Ishikawa (cell line): Measurements from ENCODE around the gene CXXC5.

Experiments used
- CEBPB ChIP-seq: IDR thresholded peaks from 2 replicates; pipeline ENCODE4 v1.6.1; 2012
- CREB1 ChIP-seq: IDR thresholded peaks from 2 replicates; pipeline ENCODE4 v1.6.1; 2012; ENCODE audit warnings: low read depth
- EGR1 ChIP-seq: IDR thresholded peaks from 2 replicates; pipeline ENCODE4 v1.6.1; 2012
- EP300 ChIP-seq: IDR thresholded peaks from 2 replicates; pipeline ENCODE4 v1.6.1; 2012; ENCODE audit warnings: borderline replicate concordance
- FOXM1 ChIP-seq: IDR thresholded peaks from 2 replicates; pipeline ENCODE4 v1.6.1; 2012; ENCODE audit warnings: low read depth, borderline replicate concordance
- NFIC ChIP-seq: IDR thresholded peaks from 2 replicates; pipeline ENCODE4 v1.6.1; 2012
- RAD21 ChIP-seq: IDR thresholded peaks from 2 replicates; pipeline ENCODE4 v1.6.1; 2012; ENCODE audit warnings: low read depth
- TAF1 ChIP-seq: IDR thresholded peaks from 2 replicates; pipeline ENCODE4 v1.6.1; 2012; ENCODE audit warnings: low read depth, mild to moderate bottlenecking
- TCF12 ChIP-seq: IDR thresholded peaks from 2 replicates; pipeline ENCODE4 v1.6.1; 2012; ENCODE audit warnings: low read depth
- TEAD4 ChIP-seq: IDR thresholded peaks from 2 replicates; pipeline ENCODE4 v1.6.1; 2012
- YY1 ChIP-seq: IDR thresholded peaks from 2 replicates; pipeline ENCODE4 v1.6.1; 2012; ENCODE audit warnings: low read depth
- ZBTB7A ChIP-seq: IDR thresholded peaks from 2 replicates; pipeline ENCODE4 v1.6.1; 2012; ENCODE audit warnings: low read depth
- TF ChIP-seq, protein P1 (sequence below): IDR thresholded peaks from 2 replicates; pipeline ENCODE4 v1.6.1; 2012
- TF ChIP-seq, protein P2 (sequence below): IDR thresholded peaks from 2 replicates; pipeline ENCODE4 v1.6.1; 2012
- TF ChIP-seq, protein P3 (sequence below): IDR thresholded peaks from 2 replicates; pipeline ENCODE4 v1.6.1; 2012; ENCODE audit warnings: low read depth, mild to moderate bottlenecking

Gene CXXC5

DNA sequence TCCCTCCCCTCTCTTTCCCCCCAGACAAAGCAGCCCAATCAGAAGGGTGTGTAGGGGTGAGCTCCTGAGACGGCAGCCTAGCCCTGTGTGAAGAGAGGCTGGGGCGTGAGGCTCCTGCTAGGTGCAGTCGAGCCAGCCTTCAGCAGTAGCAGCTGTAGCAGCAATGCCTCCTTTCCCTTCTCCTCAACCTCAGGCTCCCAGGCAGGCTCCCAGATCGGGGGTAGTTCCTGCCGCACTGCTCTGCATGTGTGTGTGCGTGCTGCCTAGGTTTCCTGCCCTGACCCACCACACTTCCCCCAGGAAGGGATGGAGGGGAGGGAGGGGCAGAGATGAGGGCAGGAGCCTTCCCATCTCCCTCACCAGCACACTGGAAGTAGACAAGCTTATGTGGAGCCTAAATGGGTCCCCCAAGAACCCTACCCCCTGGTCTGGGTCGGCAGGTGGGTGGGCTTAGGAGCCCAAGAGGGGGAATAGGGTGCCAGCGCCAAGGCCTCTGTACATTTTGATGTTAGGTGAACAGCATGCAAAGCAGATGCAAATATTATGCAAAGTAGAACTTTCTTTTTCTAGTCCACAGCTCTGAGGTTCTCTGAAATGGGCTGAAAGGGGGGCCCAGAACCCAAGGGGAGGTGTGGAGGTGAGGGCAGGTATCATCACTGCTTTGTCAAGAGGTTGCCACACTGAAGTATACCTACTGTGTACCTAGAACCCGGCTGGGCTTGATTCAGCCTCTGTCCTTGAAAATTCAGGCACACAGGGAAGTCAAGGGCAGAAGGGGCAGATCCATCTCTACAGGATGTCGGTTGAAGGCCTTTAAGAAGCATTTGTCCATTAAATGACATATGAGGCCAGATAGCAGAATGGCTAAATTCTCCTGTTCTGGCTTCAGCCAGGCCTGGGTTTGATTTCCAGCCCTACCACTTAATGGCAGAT is 57.8 kb downstream of the CXXC5 start:
- TF ChIP-seq CEBPB (no peak), NFIC (no peak), CREB1 (no peak), ZBTB7A (no peak), YY1 (no peak), FOXM1 (no peak)
- TF ChIP-seq, protein P1, sequence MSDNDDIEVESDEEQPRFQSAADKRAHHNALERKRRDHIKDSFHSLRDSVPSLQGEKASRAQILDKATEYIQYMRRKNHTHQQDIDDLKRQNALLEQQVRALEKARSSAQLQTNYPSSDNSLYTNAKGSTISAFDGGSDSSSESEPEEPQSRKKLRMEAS: no peak
- TF ChIP-seq, protein P2, sequence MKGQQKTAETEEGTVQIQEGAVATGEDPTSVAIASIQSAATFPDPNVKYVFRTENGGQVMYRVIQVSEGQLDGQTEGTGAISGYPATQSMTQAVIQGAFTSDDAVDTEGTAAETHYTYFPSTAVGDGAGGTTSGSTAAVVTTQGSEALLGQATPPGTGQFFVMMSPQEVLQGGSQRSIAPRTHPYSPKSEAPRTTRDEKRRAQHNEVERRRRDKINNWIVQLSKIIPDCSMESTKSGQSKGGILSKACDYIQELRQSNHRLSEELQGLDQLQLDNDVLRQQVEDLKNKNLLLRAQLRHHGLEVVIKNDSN: no peak
- TF ChIP-seq, protein P3, sequence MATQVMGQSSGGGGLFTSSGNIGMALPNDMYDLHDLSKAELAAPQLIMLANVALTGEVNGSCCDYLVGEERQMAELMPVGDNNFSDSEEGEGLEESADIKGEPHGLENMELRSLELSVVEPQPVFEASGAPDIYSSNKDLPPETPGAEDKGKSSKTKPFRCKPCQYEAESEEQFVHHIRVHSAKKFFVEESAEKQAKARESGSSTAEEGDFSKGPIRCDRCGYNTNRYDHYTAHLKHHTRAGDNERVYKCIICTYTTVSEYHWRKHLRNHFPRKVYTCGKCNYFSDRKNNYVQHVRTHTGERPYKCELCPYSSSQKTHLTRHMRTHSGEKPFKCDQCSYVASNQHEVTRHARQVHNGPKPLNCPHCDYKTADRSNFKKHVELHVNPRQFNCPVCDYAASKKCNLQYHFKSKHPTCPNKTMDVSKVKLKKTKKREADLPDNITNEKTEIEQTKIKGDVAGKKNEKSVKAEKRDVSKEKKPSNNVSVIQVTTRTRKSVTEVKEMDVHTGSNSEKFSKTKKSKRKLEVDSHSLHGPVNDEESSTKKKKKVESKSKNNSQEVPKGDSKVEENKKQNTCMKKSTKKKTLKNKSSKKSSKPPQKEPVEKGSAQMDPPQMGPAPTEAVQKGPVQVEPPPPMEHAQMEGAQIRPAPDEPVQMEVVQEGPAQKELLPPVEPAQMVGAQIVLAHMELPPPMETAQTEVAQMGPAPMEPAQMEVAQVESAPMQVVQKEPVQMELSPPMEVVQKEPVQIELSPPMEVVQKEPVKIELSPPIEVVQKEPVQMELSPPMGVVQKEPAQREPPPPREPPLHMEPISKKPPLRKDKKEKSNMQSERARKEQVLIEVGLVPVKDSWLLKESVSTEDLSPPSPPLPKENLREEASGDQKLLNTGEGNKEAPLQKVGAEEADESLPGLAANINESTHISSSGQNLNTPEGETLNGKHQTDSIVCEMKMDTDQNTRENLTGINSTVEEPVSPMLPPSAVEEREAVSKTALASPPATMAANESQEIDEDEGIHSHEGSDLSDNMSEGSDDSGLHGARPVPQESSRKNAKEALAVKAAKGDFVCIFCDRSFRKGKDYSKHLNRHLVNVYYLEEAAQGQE: no peak

DNA sequence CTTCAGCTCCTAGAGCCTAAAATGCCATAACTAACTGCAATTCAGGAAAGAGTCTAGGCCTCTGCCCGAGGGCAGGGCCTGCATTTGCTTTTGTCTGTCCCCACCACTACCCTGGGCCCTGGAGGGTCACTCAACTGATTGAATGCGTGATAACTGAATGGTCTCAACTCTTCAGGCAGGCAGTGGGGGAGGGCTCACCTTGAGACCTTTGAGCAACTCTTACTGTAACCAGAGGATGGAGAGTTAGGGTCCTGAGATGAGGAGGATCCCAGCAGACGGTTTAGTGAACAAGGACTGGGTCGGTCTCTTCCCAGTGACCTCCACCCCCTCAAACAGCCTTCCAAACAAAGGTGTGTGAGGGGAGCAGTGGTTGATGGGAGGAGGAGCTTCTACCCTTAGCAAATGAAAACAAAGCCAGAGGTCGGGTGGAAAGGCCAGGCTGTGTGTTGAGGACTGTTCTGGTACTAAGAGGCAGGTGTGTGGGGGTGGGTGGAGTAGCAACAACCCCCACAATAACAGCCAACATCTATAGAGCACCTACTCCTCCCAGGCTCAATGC is 59.4 kb downstream of the CXXC5 start:
- no peak for TF ChIP-seq CEBPB

DNA sequence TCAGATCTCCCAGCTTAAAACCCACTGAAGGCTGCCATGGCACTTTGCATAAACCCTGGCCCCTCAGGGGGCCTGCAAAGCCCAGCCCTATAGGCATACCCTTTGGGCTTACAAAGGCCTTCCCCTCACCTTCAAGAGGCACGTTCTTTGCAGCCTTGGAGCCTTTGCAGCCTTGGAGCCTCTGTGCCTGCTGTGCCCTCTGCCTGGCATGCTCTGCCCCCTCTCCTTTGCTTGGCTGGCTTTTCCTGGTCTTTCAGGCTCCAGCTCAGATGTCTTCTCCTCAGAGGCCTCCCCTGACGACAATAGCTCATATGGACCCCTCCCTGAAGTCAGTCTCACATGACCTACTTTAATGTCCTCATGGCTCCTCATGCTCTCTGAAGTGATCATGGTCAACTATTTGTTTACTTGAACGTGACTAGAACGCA is 60.3 kb downstream of the CXXC5 start:
- TF ChIP-seq EP300 (no peak), YY1 (no peak), CREB1 (no peak), TCF12 (no peak), TEAD4 (no peak), EGR1 (no peak), TAF1 (no peak)
- TF ChIP-seq, protein P3: no peak
- TF ChIP-seq, protein P1: peak; percentile 20; the same call in 1 of the 2 replicates

DNA sequence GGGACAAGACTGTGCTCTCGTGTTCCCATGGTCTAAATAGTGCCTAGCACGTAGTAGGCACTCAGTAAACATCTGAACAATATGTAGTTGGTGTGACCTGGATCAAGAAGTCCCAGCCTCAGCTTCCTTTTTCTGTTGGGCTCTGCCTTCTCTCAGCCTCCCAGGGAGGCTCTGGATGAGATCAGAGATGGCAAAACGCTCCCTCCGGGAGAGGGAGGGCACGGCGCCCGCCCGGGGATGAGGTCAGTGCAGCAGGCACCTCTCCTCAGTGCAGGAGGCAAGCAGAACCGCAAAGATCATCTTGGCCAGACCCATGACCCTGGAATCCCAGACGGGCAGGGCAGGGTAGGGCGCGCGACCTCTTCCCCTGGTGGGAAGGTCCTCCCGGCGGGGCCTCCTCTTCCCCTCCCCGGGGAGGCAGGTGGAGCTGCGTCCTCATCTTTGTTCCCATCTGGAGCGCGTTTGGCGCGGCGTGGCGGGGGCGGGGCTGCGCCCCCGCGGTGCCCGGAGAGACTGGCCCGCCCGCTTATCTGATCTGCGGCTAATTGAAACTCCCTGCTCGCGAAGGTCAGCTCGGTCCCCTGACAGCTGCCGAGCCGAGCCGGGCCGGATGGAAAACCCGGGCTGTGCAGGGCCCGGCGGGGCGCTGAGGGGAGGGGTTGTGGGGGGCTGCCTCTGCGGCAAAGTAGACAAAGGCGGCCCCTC is 60.9 kb downstream of the CXXC5 start:
- TF ChIP-seq CREB1: no peak
- no peak; the same call in 1 of the 2 replicates for TF ChIP-seq ZBTB7A
- TF ChIP-seq EP300: peak; percentile 88
- TF ChIP-seq FOXM1: peak; percentile 86; the same call in 1 of the 2 replicates
- TF ChIP-seq, protein P2: no peak
- TF ChIP-seq, protein P1: no peak; the same call in none of the 2 replicates
- no peak for TF ChIP-seq YY1
- peak; percentile 77 for TF ChIP-seq EGR1
- TF ChIP-seq, protein P3: no peak
- peak; percentile 75 for TF ChIP-seq TEAD4
- peak; percentile 33; the same call in 1 of the 2 replicates for TF ChIP-seq RAD21
- no peak; the same call in 1 of the 2 replicates for TF ChIP-seq CEBPB
- TF ChIP-seq TCF12: peak; percentile 92
- TF ChIP-seq NFIC: peak; percentile 86
- TF ChIP-seq TAF1: no peak; the same call in 1 of the 2 replicates
